Mesothelial cell of epicardium (in vitro differentiated cells): ENCODE measurements around the gene GRK4. TPM values are rescaled to one million over a fixed set of nuclear protein-coding genes. Genes with fewer than 3 reads are reported as not detected.
A peak's percentile ranks its signal among the peaks of the same experiment; 100 is the strongest.
"Not testable (repeated sequence)": the region's sequence is repeated elsewhere in the genome, so short reads cannot be mapped to it uniquely, and the experiment has no call there.

Source experiments
- DNase-seq, 2 experiments: peaks; one replicate each; pipeline ENCODE4 v3.0.0; 2021; ENCODE audit warnings: low spot score in 2 of 2; ENCODE audit not compliant: unreplicated experiment in 2 of 2
- H3K27ac Mint-ChIP-seq: 2 replicates; pipeline ENCODE4 v1.8.0; 2021; ENCODE audit warnings: mixed read lengths
- H3K27me3 Mint-ChIP-seq: 2 replicates; pipeline ENCODE4 v1.8.0; 2021; ENCODE audit warnings: low read depth, mixed read lengths
- H3K36me3 Mint-ChIP-seq: 2 replicates; pipeline ENCODE4 v1.8.0; 2021; ENCODE audit warnings: mixed read lengths
- H3K4me1 Mint-ChIP-seq: 2 replicates; pipeline ENCODE4 v1.8.0; 2021; ENCODE audit warnings: mixed read lengths
- H3K4me3 Mint-ChIP-seq: 2 replicates; pipeline ENCODE4 v1.8.0; 2021; ENCODE audit warnings: mild to moderate bottlenecking, moderate library complexity, mixed read lengths
- H3K9me3 Mint-ChIP-seq: 2 replicates; pipeline ENCODE4 v1.8.0; 2021; ENCODE audit warnings: mixed read lengths
- total RNA-seq: library from RNA; stranded (reverse); gene quantifications from 3 replicates; pipeline ENCODE4 v1.2.1, GENCODE V29; 2021
- TF ChIP-seq, protein P1 (sequence below): fragments of 200-600 bp; sonication (generic); IDR thresholded peaks from one replicate; pipeline ENCODE4 v1.5.0; 2021; ENCODE audit warnings: antibody characterized with exemption; ENCODE audit not compliant: unreplicated experiment

GRK4 gene
- total RNA-seq, 1 donor from 2014 or later: 18.4 TPM

DNA sequence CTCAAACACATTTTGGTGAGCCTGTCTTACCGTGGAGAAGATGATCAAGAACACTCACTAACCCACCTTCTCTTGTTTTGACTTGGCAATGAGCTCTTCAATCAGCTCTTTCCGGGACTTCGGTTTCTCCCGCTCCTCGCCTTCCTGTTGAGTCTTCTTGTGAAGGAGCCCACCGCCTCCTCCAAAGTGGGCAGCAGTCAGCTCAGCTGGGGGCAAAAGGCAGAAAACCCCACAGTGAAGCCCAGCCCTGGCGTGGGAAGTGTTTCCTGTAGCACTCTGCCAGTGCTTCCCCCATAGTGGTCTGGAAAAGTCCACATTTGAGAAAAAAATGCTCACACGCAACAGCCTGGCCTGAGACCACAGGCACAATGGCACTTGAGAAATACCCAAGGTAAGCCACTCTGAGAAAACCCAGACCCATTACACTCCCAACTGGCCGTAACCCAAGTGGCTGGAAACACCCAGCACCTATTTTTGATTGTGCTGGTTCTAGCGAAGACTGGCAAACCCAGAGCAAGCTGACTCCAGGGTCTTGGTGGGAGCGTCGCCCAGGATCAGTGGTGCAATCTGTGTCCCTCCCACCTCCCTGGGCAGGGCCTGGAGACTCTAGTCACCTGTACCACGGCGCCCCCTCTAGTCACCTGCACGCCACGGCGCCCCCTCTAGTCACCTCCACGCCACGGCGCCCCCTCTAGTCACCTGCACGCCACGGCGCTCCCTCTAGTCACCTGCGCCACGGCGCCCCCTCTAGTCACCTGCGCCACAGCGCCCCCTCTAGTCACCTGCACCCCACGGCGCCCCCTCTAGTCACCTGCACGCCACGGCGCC lies 8.8 kb upstream of the GRK4 start:
- no peak overlapping the region for H3K4me3 Mint-ChIP-seq
- H3K27ac Mint-ChIP-seq: peak overlapping the region; percentile 78
- peaks cover 44% of the 10 kb centered on the region for H3K36me3 Mint-ChIP-seq
- DNase-seq: no peak
- TF ChIP-seq, protein P1, sequence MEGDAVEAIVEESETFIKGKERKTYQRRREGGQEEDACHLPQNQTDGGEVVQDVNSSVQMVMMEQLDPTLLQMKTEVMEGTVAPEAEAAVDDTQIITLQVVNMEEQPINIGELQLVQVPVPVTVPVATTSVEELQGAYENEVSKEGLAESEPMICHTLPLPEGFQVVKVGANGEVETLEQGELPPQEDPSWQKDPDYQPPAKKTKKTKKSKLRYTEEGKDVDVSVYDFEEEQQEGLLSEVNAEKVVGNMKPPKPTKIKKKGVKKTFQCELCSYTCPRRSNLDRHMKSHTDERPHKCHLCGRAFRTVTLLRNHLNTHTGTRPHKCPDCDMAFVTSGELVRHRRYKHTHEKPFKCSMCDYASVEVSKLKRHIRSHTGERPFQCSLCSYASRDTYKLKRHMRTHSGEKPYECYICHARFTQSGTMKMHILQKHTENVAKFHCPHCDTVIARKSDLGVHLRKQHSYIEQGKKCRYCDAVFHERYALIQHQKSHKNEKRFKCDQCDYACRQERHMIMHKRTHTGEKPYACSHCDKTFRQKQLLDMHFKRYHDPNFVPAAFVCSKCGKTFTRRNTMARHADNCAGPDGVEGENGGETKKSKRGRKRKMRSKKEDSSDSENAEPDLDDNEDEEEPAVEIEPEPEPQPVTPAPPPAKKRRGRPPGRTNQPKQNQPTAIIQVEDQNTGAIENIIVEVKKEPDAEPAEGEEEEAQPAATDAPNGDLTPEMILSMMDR: no peak
- no peaks in the 10 kb centered on the region for H3K27me3 Mint-ChIP-seq
- peaks cover 9% of the 10 kb centered on the region for H3K4me1 Mint-ChIP-seq
- no peaks in the 10 kb centered on the region for H3K9me3 Mint-ChIP-seq

DNA sequence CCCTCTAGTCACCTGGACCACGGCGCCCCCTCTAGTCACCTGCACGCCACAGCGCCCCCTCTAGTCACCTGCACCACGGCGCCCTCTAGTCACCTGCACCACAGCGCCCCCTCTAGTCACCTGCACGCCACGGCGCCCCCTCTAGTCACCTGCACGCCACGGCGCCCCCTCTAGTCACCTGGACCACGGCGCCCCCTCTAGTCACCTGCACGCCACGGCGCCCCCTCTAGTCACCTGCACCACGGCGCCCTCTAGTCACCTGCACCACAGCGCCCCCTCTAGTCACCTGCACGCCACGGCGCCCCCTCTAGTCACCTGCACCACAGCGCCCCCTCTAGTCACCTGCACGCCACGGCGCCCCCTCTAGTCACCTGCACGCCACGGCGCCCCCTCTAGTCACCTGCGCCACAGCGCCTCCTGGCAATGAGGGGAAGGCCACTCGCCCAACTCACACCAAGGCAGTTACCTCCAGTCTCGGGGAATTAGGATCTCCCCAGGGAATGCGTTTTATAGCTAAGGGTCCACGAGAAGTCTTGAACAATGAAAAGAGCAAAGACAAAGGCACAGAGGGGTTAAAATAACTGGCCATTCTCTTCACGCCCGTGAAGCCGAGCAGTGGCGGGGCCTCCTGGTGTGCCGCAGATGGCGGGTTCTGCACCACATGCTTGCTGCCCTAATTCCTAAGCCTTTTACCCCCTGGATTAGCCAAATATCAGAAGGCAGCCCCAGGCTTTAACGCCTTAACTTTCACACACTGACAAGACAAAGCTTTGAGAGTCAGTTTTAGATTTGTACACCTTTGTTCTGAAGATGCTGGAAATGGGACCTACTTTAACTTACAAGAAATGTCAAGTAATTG lies 8.0 kb upstream of the GRK4 start:
- not testable (repeated sequence) for H3K27me3 Mint-ChIP-seq, DNase-seq, H3K4me1 Mint-ChIP-seq, H3K27ac Mint-ChIP-seq, H3K4me3 Mint-ChIP-seq, H3K9me3 Mint-ChIP-seq
- H3K36me3 Mint-ChIP-seq: peaks cover 38% of the 10 kb centered on the region

DNA sequence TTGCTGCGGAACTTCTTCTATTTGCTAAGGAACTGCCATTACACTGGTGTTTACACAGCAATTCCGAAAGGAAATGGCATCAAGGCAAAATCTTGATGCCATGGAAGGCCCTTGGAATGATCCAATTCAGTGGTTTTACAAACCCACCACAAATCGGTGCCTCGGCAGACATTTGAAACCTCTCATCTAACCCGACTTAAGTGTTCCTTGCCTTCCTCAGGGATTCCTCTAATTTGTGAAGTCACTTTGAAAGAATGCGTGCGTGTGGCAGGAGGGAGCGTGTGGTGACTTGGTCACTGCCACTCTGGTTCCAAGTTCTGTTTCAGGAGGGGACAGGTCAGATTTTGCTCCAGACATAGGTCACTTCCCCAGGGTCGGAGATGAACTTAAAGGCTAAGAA lies 4.9 kb upstream of the GRK4 start:
- Mint-ChIP-seq H3K4me3 (no peak overlapping the region), H3K36me3 (peaks cover 22% of the 10 kb centered on the region)

DNA sequence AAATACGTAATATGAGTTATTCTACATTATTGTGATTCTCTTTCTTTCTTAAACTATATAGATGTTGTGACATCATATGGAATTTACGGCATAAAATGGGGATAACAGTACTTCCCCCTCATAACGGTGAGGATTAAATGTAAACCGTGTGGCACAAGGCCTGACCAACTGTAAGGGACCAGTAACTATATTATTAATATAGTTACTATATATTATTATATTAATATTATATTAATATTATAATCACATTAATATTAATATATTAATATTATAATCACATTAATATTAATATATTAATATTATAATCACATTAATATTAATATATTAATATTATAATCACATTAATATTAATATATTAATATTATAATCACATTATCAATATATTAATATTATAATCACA lies 2.9 kb upstream of the GRK4 start:
- H3K4me3 Mint-ChIP-seq, H3K27me3 Mint-ChIP-seq, DNase-seq, H3K27ac Mint-ChIP-seq, H3K9me3 Mint-ChIP-seq: not testable (repeated sequence)
- H3K4me1 Mint-ChIP-seq: peaks cover 32% of the 10 kb centered on the region
- H3K36me3 Mint-ChIP-seq: peaks cover 10% of the 10 kb centered on the region

More for the DNA sequence above, 4.9 kb upstream of the GRK4 start:
- H3K27me3 Mint-ChIP-seq: no peaks in the 10 kb centered on the region
- TF ChIP-seq, protein P1: no peak
- no peaks in the 10 kb centered on the region for H3K9me3 Mint-ChIP-seq
- H3K4me1 Mint-ChIP-seq: peaks cover 21% of the 10 kb centered on the region
- DNase-seq: no peak
- H3K27ac Mint-ChIP-seq: peak overlapping the region; percentile 11

DNA sequence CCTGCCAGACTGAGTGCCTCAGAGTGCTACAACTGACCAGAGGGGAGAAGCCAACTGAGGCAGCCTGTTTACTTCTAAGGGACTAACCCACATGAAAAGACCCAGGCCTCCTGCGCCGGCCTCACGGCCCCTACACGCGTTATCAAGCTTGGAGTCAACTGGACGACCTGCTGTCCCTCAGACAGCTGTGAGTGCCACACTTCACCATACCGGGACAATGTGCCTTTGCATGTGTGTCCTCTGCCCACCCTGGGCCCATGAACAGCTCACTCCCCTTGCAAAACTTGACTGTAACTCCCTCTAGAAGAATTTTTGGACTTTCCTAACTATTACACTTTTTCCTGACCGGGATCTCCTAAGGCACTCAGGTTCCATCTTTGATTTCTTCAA lies 2.0 kb upstream of the GRK4 start:
- Mint-ChIP-seq H3K27ac (peak overlapping the region; percentile 96), H3K4me1 (peaks cover 32% of the 10 kb centered on the region), H3K27me3 (no peaks in the 10 kb centered on the region), H3K9me3 (no peaks in the 10 kb centered on the region), H3K36me3 (peaks cover 3% of the 10 kb centered on the region), H3K4me3 (peak overlapping the region; percentile 92)
- no peak for DNase-seq
- TF ChIP-seq, protein P1: no peak

DNA sequence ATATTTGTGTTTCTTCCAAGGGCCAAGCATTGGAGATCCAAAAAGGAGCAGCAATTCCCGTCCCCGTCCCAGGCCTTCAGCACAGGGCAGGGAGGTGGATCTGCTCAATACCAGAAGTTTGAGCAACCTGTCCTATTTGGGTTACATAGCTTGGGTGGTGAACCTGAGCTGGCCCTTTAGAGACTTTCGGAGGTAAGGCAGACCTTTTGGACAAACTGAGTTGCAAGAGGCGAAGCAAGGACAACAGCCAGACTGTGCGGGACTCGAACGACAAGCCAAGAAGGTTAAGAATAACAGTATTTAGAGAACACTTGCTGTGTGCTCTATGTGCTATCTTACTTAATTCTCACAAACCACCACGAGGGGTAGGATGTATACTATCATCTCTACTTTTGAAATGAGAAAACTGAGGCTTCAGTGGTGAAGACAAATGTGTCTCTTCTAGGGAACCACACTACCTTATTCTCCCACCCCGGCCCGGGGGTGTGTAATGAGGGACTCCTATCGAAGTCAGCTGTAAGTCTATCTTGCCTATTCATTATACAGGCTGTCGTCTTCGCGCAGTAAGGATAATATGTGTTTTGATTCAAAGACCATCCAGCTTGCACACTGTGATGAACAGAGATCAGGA lies 1.4 kb upstream of the GRK4 start:
- H3K9me3 Mint-ChIP-seq: no peaks in the 10 kb centered on the region
- no peaks in the 10 kb centered on the region for H3K27me3 Mint-ChIP-seq
- no peaks in the 10 kb centered on the region for H3K36me3 Mint-ChIP-seq
- peak overlapping the region; percentile 92 for H3K4me3 Mint-ChIP-seq
- no peak for DNase-seq
- TF ChIP-seq, protein P1: no peak
- H3K4me1 Mint-ChIP-seq: peaks cover 32% of the 10 kb centered on the region
- H3K27ac Mint-ChIP-seq: peak overlapping the region; percentile 96
